K562 (cell line): ENCODE data around the gene POLR1B. TPM values are rescaled to one million over a fixed set of nuclear protein-coding genes. Genes with fewer than 3 reads are reported as not detected.

Experiments
- ATAC-seq: fragments of 200-7000 bp; cut with Tn5 transposase; 3 replicates; pipeline ENCODE4 v1.9.1; 2020; ENCODE audit warnings: moderate library complexity
- BruUV-seq: library from RNA; stranded (reverse); fragments of 400-500 nt; replicated peaks from 2 replicates; lab custom pipeline; 2021; lab: Mats Ljungman, UMichigan
- CTCF ChIA-PET: fragments of 300-600 bp; formaldehyde crosslinking; extraction: SDS; loops from one replicate; lab custom pipeline; 2021; ENCODE audit warnings: low intra/inter-chr PET ratio; lab: Yijun Ruan, JAX
- POLR2A ChIA-PET: fragments of 300-600, 350-650 bp; sonication (Branson Sonifier 250); formaldehyde crosslinking; extraction: SDS; loops from one replicate; lab custom pipeline; 2021; ENCODE audit warnings: antibody characterized with exemption, inconsistent platforms; lab: Yijun Ruan, JAX
- DNase-seq, 4 experiments: peaks; one replicate each; pipeline versions ENCODE4 v3.0.0 to v3.0.0-alpha.2; 2011 to 2018; ENCODE audit warnings: low spot score in 3 of 4, mixed read lengths in 3 of 4; ENCODE audit errors: extremely low read depth in 1 of 4
- FAIRE-seq: peaks from 2 replicates; lab custom pipeline; 2011; peaks lifted over from hg19 to GRCh38; lab: Jason Lieb, UNC
- H2AFZ ChIP-seq: 2 replicates; pipeline ENCODE4 v1.6.0; 2011; ENCODE audit warnings: low read depth, low read length, control low read depth, inconsistent platforms
- H3K27ac ChIP-seq: fragments of 200-600 bp; 3 replicates; pipeline ENCODE4 v1.8.0; 2011; ENCODE audit warnings: low read depth, mild to moderate bottlenecking, control low read depth, inconsistent platforms, low read length, moderate library complexity, mixed read lengths; ENCODE audit errors: extremely low read depth
- H3K27me3 ChIP-seq, 2 experiments: fragments of 300-600 bp in 1 of 2; 2 replicates in 1 of 2; 3 replicates in 1 of 2; pipeline versions ENCODE4 v1.6.0 to v1.8.0; 2011; ENCODE audit warnings: inconsistent platforms in 2 of 2, low read length in 2 of 2, mild to moderate bottlenecking in 1 of 2, mixed read lengths in 1 of 2, moderate library complexity in 1 of 2; ENCODE audit not compliant: control insufficient read depth in 2 of 2, insufficient read depth in 2 of 2
- H3K36me3 ChIP-seq: fragments of 300-600 bp; 3 replicates; pipeline ENCODE4 v1.8.0; 2011; ENCODE audit warnings: mild to moderate bottlenecking, low read length, inconsistent platforms; ENCODE audit not compliant: control insufficient read depth, insufficient read depth
- H3K4me1 ChIP-seq, 2 experiments: fragments of 200-600 bp in 1 of 2; replicated peaks in 1 of 2; 2 replicates in 1 of 2; 3 replicates in 1 of 2; pipeline versions ENCODE4 v1.5.1 to v1.8.0; 2011; ENCODE audit warnings: inconsistent platforms in 2 of 2, low read length in 2 of 2, mild to moderate bottlenecking in 1 of 2, mixed read lengths in 1 of 2, moderate library complexity in 1 of 2; ENCODE audit not compliant: control insufficient read depth in 2 of 2, insufficient read depth in 2 of 2
- H3K4me2 ChIP-seq: 2 replicates; pipeline ENCODE4 v1.6.1; 2011; ENCODE audit warnings: low read length, control low read depth, inconsistent platforms, mixed read lengths; ENCODE audit not compliant: insufficient read depth
- H3K4me3 ChIP-seq: fragments of 200-600 bp; sonication (generic), shearing (Covaris generic); 2 replicates; pipeline ENCODE4 v1.5.1; 2016; ENCODE audit warnings: control low read depth, inconsistent platforms
- H3K79me2 ChIP-seq: fragments of 200-600 bp; 3 replicates; pipeline ENCODE4 v1.8.0; 2011; ENCODE audit warnings: low read length, inconsistent platforms; ENCODE audit not compliant: control insufficient read depth, insufficient read depth
- H3K9ac ChIP-seq, 2 experiments: 2 replicates each; pipeline versions ENCODE4 v1.6.0 to v1.6.1; 2011; ENCODE audit warnings: low read depth in 2 of 2, low read length in 2 of 2, control low read depth in 1 of 2, inconsistent platforms in 1 of 2, mild to moderate bottlenecking in 1 of 2, mixed read lengths in 1 of 2; ENCODE audit not compliant: insufficient read depth in 1 of 2
- H3K9me1 ChIP-seq: one replicate; pipeline ENCODE4 v1.6.0; 2011; ENCODE audit warnings: inconsistent platforms, mild to moderate bottlenecking, low read length, moderate library complexity; ENCODE audit not compliant: control insufficient read depth, insufficient read depth
- H3K9me3 ChIP-seq: replicated peaks from 2 replicates; pipeline ENCODE4 v1.5.1; 2011; ENCODE audit warnings: low read depth, low read length, inconsistent platforms; ENCODE audit not compliant: control insufficient read depth, insufficient read depth
- H4K20me1 ChIP-seq: replicated peaks from 2 replicates; pipeline ENCODE4 v1.6.1; 2011; ENCODE audit warnings: low read length, inconsistent platforms, mixed read lengths; ENCODE audit not compliant: control insufficient read depth, insufficient read depth
- BCOR ChIP-seq: fragments of 450-650 bp; IDR thresholded peaks from 2 replicates; pipeline ENCODE4 v1.6.1; 2016
- JUNB ChIP-seq: fragments of 450-650 bp; formaldehyde crosslinking; conservative IDR thresholded peaks from 2 replicates; pipeline ENCODE4 v1.4.0; 2020; ENCODE audit warnings: mild to moderate bottlenecking
- PTBP1 ChIP-seq: fragments of 200-400 bp; formaldehyde crosslinking; IDR thresholded peaks from 2 replicates; pipeline ENCODE4 v1.6.1; 2017; ENCODE audit warnings: low read depth, low read length
- SIN3B ChIP-seq: fragments of 450-650 bp; IDR thresholded peaks from 2 replicates; pipeline ENCODE4 v1.6.1; 2017; ENCODE audit warnings: low read depth, mild to moderate bottlenecking, moderate library complexity
- SP1 ChIP-seq: sonication (generic); formaldehyde crosslinking; IDR thresholded peaks from 2 replicates; pipeline ENCODE4 v1.8.1; 2022; ENCODE audit warnings: mild to moderate bottlenecking, missing genetic modification reagents
- TRIM24 ChIP-seq, 2 experiments: fragments of 450-650 bp; IDR thresholded peaks; 2 replicates each; pipeline ENCODE4 v1.6.1; 2016
- ZNF133 ChIP-seq: fragments of 250-450 bp; sonication (Bioruptor Pico); IDR thresholded peaks from 2 replicates; pipeline ENCODE4 v1.4.0; 2020; ENCODE audit warnings: mild to moderate bottlenecking
- ZNF347 ChIP-seq: fragments of 450-650 bp; formaldehyde crosslinking; IDR thresholded peaks from 2 replicates; pipeline ENCODE4 v1.4.0; 2020; ENCODE audit warnings: low read depth, mild to moderate bottlenecking, moderate library complexity
- ZNF830 ChIP-seq: fragments of 250-450 bp; sonication (Bioruptor Pico); IDR thresholded peaks from 2 replicates; pipeline ENCODE4 v1.5.0; 2021; ENCODE audit warnings: mild to moderate bottlenecking
- WGBS: fragments of 100-300 bp; shearing (Covaris generic); methylation state at CpG from one replicate; pipeline ENCODE4 v1.1.6; 2016; ENCODE audit warnings: low coverage, mixed read lengths; ENCODE audit not compliant: insufficient coverage; ENCODE audit errors: missing lambda C conversion rate; 5-methylcytosine and 5-hydroxymethylcytosine counted together
- in situ Hi-C: fragments of 300-500 bp; cut with MboI; formaldehyde crosslinking; loops from 4 replicates; pipeline ENCODE4 v1.15.0; 2018; ENCODE audit warnings: inconsistent platforms, mixed read lengths
- intact Hi-C: fragments of 100-400 bp; cut with micrococcal nuclease; formaldehyde crosslinking; loops from 2 replicates; pipeline ENCODE4 v1.14.2; 2022
- polyA plus RNA-seq, 8 experiments: library from polyadenylated mRNA; depleted of rRNA in 4 of 8; stranded (reverse) in 5 of 8; unstranded in 3 of 8; fragments of >200 nt; fragmentation: Nextera tagmentation in 2 of 8; fragmentation: Illumina TruSeq in 1 of 8; extraction: Ambion mirVana in 2 of 8; extraction: Trizol in 1 of 8; gene quantifications; 2 replicates each; pipeline versions ENCODE4 v1.2.1 to v1.2.3, GENCODE V29; 2011 to 2014; ENCODE audit warnings: inconsistent platforms in 1 of 8, missing spikeins in 1 of 8
- total RNA-seq, 7 experiments: library from RNA; depleted of rRNA in 6 of 7; stranded (reverse); fragments of >200 nt in 6 of 7; fragmentation: Illumina TruSeq in 2 of 7; extraction: Trizol in 2 of 7; gene quantifications; 2 replicates each; pipeline versions ENCODE4 v1.2.1 to v1.2.3, GENCODE V29; 2011 to 2021; ENCODE audit warnings: low replicate concordance in 1 of 7
- TF ChIP-seq, protein P1 (sequence below): fragments of 250-450 bp; sonication (Bioruptor Pico); IDR thresholded peaks from 2 replicates; pipeline ENCODE4 v1.4.0; 2020

POLR1B gene
- total and polyA plus RNA-seq, 9 of the 15 experiments (the other 6 are each of a cell fraction or from before 2014, with no cell fraction given), result 19.8 to 55.1 (median 40.2) TPM

GRCh38 chr2:112603731-112604130 lies 61.5 kb downstream of the POLR1B start:
- FAIRE-seq, result no peak
- no peaks in the 10 kb centered on the region for H3K27me3 ChIP-seq
- TF ChIP-seq ZNF133 (CRISPR knock-in tag) (no peak), ZNF347 (CRISPR knock-in tag) (no peak), SP1 (no peak), TRIM24 (IDR thresholded peaks at IDR 0.05) (no peak), PTBP1 (no peak), JUNB (CRISPR knock-in tag) (no peak), BCOR (no peak), SIN3B (no peak), ZNF830 (CRISPR knock-in tag) (no peak)
- TF ChIP-seq, protein P1, sequence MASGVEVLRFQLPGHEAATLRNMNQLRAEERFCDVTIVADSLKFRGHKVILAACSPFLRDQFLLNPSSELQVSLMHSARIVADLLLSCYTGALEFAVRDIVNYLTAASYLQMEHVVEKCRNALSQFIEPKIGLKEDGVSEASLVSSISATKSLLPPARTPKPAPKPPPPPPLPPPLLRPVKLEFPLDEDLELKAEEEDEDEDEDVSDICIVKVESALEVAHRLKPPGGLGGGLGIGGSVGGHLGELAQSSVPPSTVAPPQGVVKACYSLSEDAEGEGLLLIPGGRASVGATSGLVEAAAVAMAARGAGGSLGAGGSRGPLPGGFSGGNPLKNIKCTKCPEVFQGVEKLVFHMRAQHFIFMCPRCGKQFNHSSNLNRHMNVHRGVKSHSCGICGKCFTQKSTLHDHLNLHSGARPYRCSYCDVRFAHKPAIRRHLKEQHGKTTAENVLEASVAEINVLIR, result no peak
- TF ChIP-seq, all 486 proteins: peak for 0
- peaks cover 0 to 3% of the 10 kb centered on the region in 2 experiments; a peak in 2 of 5 replicates for H3K4me1 ChIP-seq
- in situ Hi-C loops, result loop anchor here (5.0 to 25.0 kb wide), 2 partner anchors 124 to 284 kb away; no protein-coding TSS in a partner anchor
- ChIA-PET CTCF (no interaction called here), POLR2A (interaction anchor here (0.8 to 0.9 kb wide), 2 partner anchors 11 to 42 kb away, joined by 3 read pairs; no protein-coding TSS in a partner anchor)
- no peak overlapping the region for H3K27ac ChIP-seq
- ATAC-seq (no peak), DNase-seq (no peak)
- no peak overlapping the region for H3K4me2 ChIP-seq
- no peaks in the 10 kb centered on the region for H3K9me3 ChIP-seq
- H2AFZ ChIP-seq, result no peak overlapping the region
- no peaks in the 10 kb centered on the region for H3K9me1 ChIP-seq
- no peak overlapping the region for H3K9ac ChIP-seq
- WGBS, result 14% methylated on average over 2 of the region's 2 CpGs
- no peak overlapping the region for H3K4me3 ChIP-seq
- H3K36me3 ChIP-seq, result no peaks in the 10 kb centered on the region
- no peaks in the 10 kb centered on the region for H4K20me1 ChIP-seq
- no peaks in the 10 kb centered on the region for H3K79me2 ChIP-seq
- intact Hi-C loops, result loop anchor here (5.0 kb wide), 2 partner anchors 279 to 339 kb away; no protein-coding TSS in a partner anchor
- no TSS peak for BruUV-seq
